HepG2 (cell line): ENCODE measurements around the gene GNL2. TPM values are rescaled to one million over a fixed set of nuclear protein-coding genes. Genes with fewer than 3 reads are reported as not detected.

Experiments
- CBX1 ChIP-seq: IDR thresholded peaks from one replicate; pipeline ENCODE4 v1.6.1; 2016; ENCODE audit warnings: antibody characterized with exemption, low read depth
- DZIP1 ChIP-seq: sonication (generic); formaldehyde crosslinking; IDR thresholded peaks from 2 replicates; pipeline ENCODE4 v1.5.0; 2020; ENCODE audit warnings: mild to moderate bottlenecking, missing genetic modification reagents
- FOXA3 ChIP-seq: IDR thresholded peaks from 2 replicates; pipeline ENCODE4 v1.6.1; 2016; ENCODE audit warnings: missing genetic modification reagents, missing compliant biosample characterization
- FOXK1 ChIP-seq: sonication (generic); formaldehyde crosslinking; IDR thresholded peaks from 2 replicates; pipeline ENCODE4 v1.4.0; 2020; ENCODE audit warnings: low read depth, missing genetic modification reagents, borderline replicate concordance
- HNF1A ChIP-seq, 2 experiments: sonication (generic) in 1 of 2; formaldehyde crosslinking in 1 of 2; IDR thresholded peaks; 2 replicates each; pipeline versions ENCODE4 v1.4.0 to v1.6.1; 2016 to 2020; ENCODE audit warnings: borderline replicate concordance in 1 of 2, low read depth in 1 of 2, mild to moderate bottlenecking in 1 of 2, missing genetic modification reagents in 1 of 2
- HNRNPUL1 ChIP-seq: fragments of 200-400 bp; formaldehyde crosslinking; IDR thresholded peaks from 2 replicates; pipeline ENCODE4 v1.6.1; 2017; ENCODE audit warnings: low read depth, mild to moderate bottlenecking, low read length, moderate library complexity
- KLF15 ChIP-seq: sonication (generic); formaldehyde crosslinking; IDR thresholded peaks from 2 replicates; pipeline ENCODE4 v1.8.1; 2023; ENCODE audit warnings: borderline replicate concordance, mild to moderate bottlenecking, inconsistent platforms, missing genetic modification reagents, mixed read lengths
- SNAPC4 ChIP-seq: sonication (generic); formaldehyde crosslinking; IDR thresholded peaks from 2 replicates; pipeline ENCODE4 v1.4.0; 2020; ENCODE audit warnings: mild to moderate bottlenecking, missing genetic modification reagents
- ZIK1 ChIP-seq: sonication (generic); formaldehyde crosslinking; IDR thresholded peaks from 2 replicates; pipeline ENCODE4 v1.5.0; 2020; ENCODE audit warnings: mild to moderate bottlenecking, low read depth, missing genetic modification reagents, borderline replicate concordance
- ZNF350 ChIP-seq: sonication (generic); formaldehyde crosslinking; IDR thresholded peaks from 2 replicates; pipeline ENCODE4 v1.4.0; 2020; ENCODE audit warnings: mild to moderate bottlenecking, low read depth, missing genetic modification reagents, borderline replicate concordance
- ZNF563 ChIP-seq: sonication (generic); formaldehyde crosslinking; IDR thresholded peaks from 2 replicates; pipeline ENCODE4 v1.8.0; 2022; ENCODE audit warnings: mild to moderate bottlenecking, moderate library complexity, missing genetic modification reagents
- ZNF598 ChIP-seq: sonication (generic); formaldehyde crosslinking; IDR thresholded peaks from 2 replicates; pipeline ENCODE4 v1.5.1; 2020; ENCODE audit warnings: mild to moderate bottlenecking, missing genetic modification reagents, borderline replicate concordance
- ZNF619 ChIP-seq: sonication (generic); formaldehyde crosslinking; IDR thresholded peaks from 2 replicates; pipeline ENCODE4 v1.4.0; 2020; ENCODE audit warnings: mild to moderate bottlenecking, missing genetic modification reagents
- polyA plus RNA-seq, 8 experiments: library from polyadenylated mRNA; depleted of rRNA in 3 of 8; stranded (reverse) in 7 of 8; unstranded in 1 of 8; fragments of >200 nt; fragmentation: Illumina TruSeq in 4 of 8; extraction: Trizol in 4 of 8; gene quantifications; 2 replicates each; pipeline versions ENCODE4 v1.2.1 to v1.2.3, GENCODE V29; 2011 to 2016; ENCODE audit warnings: low read depth in 4 of 8, missing spikeins in 1 of 8, mixed read lengths in 1 of 8; ENCODE audit not compliant: insufficient read depth in 1 of 8
- total RNA-seq, 5 experiments: library from RNA; depleted of rRNA; stranded (reverse); fragments of >200 nt; fragmentation: Illumina TruSeq; extraction: Trizol; gene quantifications; 2 replicates each; pipeline ENCODE4 v1.2.3, GENCODE V29; 2016; ENCODE audit warnings: low read depth in 1 of 5
- TF ChIP-seq, protein P1 (sequence below): sonication (generic); formaldehyde crosslinking; IDR thresholded peaks from 2 replicates; pipeline ENCODE4 v1.4.0; 2020; ENCODE audit warnings: mild to moderate bottlenecking, missing genetic modification reagents

Gene GNL2
- total and polyA plus RNA-seq, 2 of the 13 experiments (the other 11 are each of a cell fraction or from before 2014, with no cell fraction given): 32.1 to 72.1 TPM

GRCh38 chr1:37595440-37596181, at the start of gene GNL2 (continued):
- TF ChIP-seq, protein P1, sequence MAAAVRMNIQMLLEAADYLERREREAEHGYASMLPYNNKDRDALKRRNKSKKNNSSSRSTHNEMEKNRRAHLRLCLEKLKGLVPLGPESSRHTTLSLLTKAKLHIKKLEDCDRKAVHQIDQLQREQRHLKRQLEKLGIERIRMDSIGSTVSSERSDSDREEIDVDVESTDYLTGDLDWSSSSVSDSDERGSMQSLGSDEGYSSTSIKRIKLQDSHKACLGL (CRISPR knock-in tag): peak; percentile 97
- TF ChIP-seq ZNF619 (CRISPR knock-in tag) (peak; percentile 66; the same call in 1 of the 2 replicates), ZNF598 (CRISPR knock-in tag) (no peak), KLF15 (no peak; the same call in 1 of the 2 replicates), FOXK1 (CRISPR knock-in tag) (peak; percentile 48; the same call in 1 of the 2 replicates), SNAPC4 (peak; percentile 74; the same call in 1 of the 2 replicates), ZNF350 (CRISPR knock-in tag) (peak; percentile 81; the same call in 1 of the 2 replicates), ZIK1 (0 out of 2 replicates have a peak, but pooled peaks have one; percentile 43), HNRNPUL1 (no peak), HNF1A (IDR thresholded peaks at IDR 0.05; ENCODE audit: low read depth) (no peak), HNF1A (CRISPR knock-in tag; IDR thresholded peaks at IDR 0.05; ENCODE audit: borderline replicate concordance) (peak; percentile 69; the same call in 1 of the 2 replicates), CBX1 (peak; percentile 58), FOXA3 (peak; percentile 33; the same call in 1 of the 2 replicates), ZNF563 (peak; percentile 54; the same call in 1 of the 2 replicates), DZIP1 (CRISPR knock-in tag) (no peak)
